ENCODE data around the gene LPO.

DNA sequence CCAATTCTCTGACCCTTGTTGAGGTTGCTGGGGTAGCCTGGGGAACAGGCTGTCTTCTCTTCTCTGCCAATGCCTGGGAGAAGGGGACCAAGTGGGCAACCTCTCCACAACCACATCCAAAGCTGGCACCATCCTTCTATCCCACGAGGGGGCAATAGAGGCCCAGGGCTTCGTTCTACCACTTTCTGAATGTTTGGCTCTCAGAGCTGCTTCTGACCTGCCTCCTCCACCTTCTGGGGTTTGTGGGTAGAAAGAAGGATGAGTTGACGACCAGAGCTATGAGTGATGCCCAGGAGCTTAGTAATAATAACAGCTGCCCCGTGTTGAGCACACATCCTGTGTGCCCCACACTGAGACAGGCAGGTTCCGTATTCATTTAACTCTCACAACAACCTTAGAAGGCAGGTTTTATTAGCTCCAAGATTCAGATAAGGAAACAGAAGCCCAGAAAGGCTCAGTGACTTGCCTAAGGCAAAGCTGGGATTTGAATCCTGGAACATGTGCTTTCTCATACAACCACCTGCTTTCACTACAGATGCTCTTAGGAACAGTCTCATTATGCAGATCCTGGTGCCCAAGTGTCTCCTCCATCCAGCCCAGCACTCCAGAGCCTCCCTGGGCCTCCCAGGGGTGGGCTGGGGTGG, 79.2 kb downstream of the LPO start:
- no peak for TF ChIP-seq POLR2A (IDR thresholded peaks at IDR 0.05)
- TF ChIP-seq, protein P1, sequence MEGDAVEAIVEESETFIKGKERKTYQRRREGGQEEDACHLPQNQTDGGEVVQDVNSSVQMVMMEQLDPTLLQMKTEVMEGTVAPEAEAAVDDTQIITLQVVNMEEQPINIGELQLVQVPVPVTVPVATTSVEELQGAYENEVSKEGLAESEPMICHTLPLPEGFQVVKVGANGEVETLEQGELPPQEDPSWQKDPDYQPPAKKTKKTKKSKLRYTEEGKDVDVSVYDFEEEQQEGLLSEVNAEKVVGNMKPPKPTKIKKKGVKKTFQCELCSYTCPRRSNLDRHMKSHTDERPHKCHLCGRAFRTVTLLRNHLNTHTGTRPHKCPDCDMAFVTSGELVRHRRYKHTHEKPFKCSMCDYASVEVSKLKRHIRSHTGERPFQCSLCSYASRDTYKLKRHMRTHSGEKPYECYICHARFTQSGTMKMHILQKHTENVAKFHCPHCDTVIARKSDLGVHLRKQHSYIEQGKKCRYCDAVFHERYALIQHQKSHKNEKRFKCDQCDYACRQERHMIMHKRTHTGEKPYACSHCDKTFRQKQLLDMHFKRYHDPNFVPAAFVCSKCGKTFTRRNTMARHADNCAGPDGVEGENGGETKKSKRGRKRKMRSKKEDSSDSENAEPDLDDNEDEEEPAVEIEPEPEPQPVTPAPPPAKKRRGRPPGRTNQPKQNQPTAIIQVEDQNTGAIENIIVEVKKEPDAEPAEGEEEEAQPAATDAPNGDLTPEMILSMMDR (IDR thresholded peaks at IDR 0.05) = peak in 3 of 6 experiments; percentile 25 to 42 (median 28)
